Cerebellar cortex (tissue), 1 donor: ENCODE data around the gene ISL2.
"Not testable (repeated sequence)": the region's sequence is repeated elsewhere in the genome, so short reads cannot be mapped to it uniquely, and the experiment has no call there.

Experiments
- DNase-seq: peaks from one replicate; pipeline ENCODE4 v3.0.0-alpha.2; 2015; ENCODE audit warnings: low spot score

Gene ISL2

GRCh38 chr15:76336254-76337058, at the start of gene ISL2:
TSS of gene ISL2 (plus strand) at chr15:76336773. CDS start at chr15:76336884, 111 bp downstream.
- DNase-seq = peak; percentile 65

- no peak for DNase-seq
Measured at GRCh38 chr15:76289582-76289981, 47.0 kb upstream of the ISL2 start.

GRCh38 chr15:76293361-76293760, 43.2 kb upstream of the ISL2 start:
- DNase-seq = no peak

GRCh38 chr15:76294463-76294862, 42.1 kb upstream of the ISL2 start:
- DNase-seq = not testable (repeated sequence)

GRCh38 chr15:76296849-76297248, 39.7 kb upstream of the ISL2 start:
- no peak for DNase-seq

GRCh38 chr15:76297951-76298350, 38.6 kb upstream of the ISL2 start:
- not testable (repeated sequence) for DNase-seq

- DNase-seq = no peak
Measured at GRCh38 chr15:76298986-76299385, 37.6 kb upstream of the ISL2 start.

GRCh38 chr15:76299786-76300185, 36.8 kb upstream of the ISL2 start:
- DNase-seq = no peak

- no peak for DNase-seq
Measured at GRCh38 chr15:76303909-76304308, 32.7 kb upstream of the ISL2 start.

- DNase-seq = no peak
Measured at GRCh38 chr15:76309601-76310330, 26.8 kb upstream of the ISL2 start.

- DNase-seq = peak; percentile 28
Measured at GRCh38 chr15:76310475-76311099, 26.0 kb upstream of the ISL2 start.

GRCh38 chr15:76311100-76311953, 25.2 kb upstream of the ISL2 start, which contains the start of gene ETFA:
TSS of gene ETFA (minus strand) at chr15:76311469. CDS start at chr15:76311388, 81 bp downstream.
- DNase-seq = peak; percentile 93

GRCh38 chr15:76312540-76313174, 23.9 kb upstream of the ISL2 start:
- no peak for DNase-seq

GRCh38 chr15:76313175-76313567, 23.4 kb upstream of the ISL2 start:
- DNase-seq = not testable (repeated sequence)

- DNase-seq = no peak
Measured at GRCh38 chr15:76313731-76314130, 22.8 kb upstream of the ISL2 start.

GRCh38 chr15:76320012-76320411, 16.6 kb upstream of the ISL2 start:
- DNase-seq = no peak

GRCh38 chr15:76321171-76321570, 15.4 kb upstream of the ISL2 start:
- no peak for DNase-seq

GRCh38 chr15:76321602-76322001, 15.0 kb upstream of the ISL2 start:
- DNase-seq = no peak

- no peak for DNase-seq
Measured at GRCh38 chr15:76324066-76324465, 12.5 kb upstream of the ISL2 start.

- no peak for DNase-seq
Measured at GRCh38 chr15:76325704-76326103, 10.9 kb upstream of the ISL2 start.
